MM.1S (cell line): ENCODE data around the gene TTC28.

Source experiments
- DNase-seq: peaks from one replicate; pipeline ENCODE4 v3.0.0-alpha.2; 2015
- H2AFZ ChIP-seq: fragments of 300-600 bp; sonication (generic); 2 replicates; pipeline ENCODE4 v1.6.0; 2016; ENCODE audit warnings: antibody characterized with exemption, low read length
- H3F3A ChIP-seq: fragments of 300-600 bp; sonication (generic); 2 replicates; pipeline ENCODE4 v1.6.1; 2016; ENCODE audit warnings: mild to moderate bottlenecking, antibody characterized with exemption, low read length, moderate library complexity, mixed read lengths; ENCODE audit not compliant: insufficient read depth
- H3K27ac ChIP-seq: fragments of 300-600 bp; sonication (generic); 2 replicates; pipeline ENCODE4 v1.5.1; 2016; ENCODE audit warnings: mild to moderate bottlenecking, low read length
- H3K27me3 ChIP-seq: fragments of 300-600 bp; sonication (generic); replicated peaks from 2 replicates; pipeline ENCODE4 v1.6.0; 2016; ENCODE audit warnings: low read length; ENCODE audit not compliant: insufficient read depth
- H3K36me3 ChIP-seq: fragments of 300-600 bp; sonication (generic); replicated peaks from 2 replicates; pipeline ENCODE4 v1.6.1; 2016; ENCODE audit warnings: mild to moderate bottlenecking, low read length, mixed read lengths; ENCODE audit not compliant: insufficient read depth
- H3K4me1 ChIP-seq: fragments of 300-600 bp; sonication (generic); 2 replicates; pipeline ENCODE4 v1.6.1; 2016; ENCODE audit warnings: low read length, mixed read lengths
- H3K4me2 ChIP-seq: fragments of 300-600 bp; sonication (generic); 2 replicates; pipeline ENCODE4 v1.6.0; 2016; ENCODE audit warnings: low read depth, low read length
- H3K4me3 ChIP-seq: fragments of 300-600 bp; sonication (generic); 2 replicates; pipeline ENCODE4 v1.5.1; 2016; ENCODE audit warnings: low read length, mixed read lengths
- H3K79me2 ChIP-seq: fragments of 300-600 bp; sonication (generic); 2 replicates; pipeline ENCODE4 v1.6.1; 2016; ENCODE audit warnings: mixed run types, low read length, mixed read lengths
- H3K9ac ChIP-seq: fragments of 300-600 bp; sonication (generic); 2 replicates; pipeline ENCODE4 v1.6.1; 2016; ENCODE audit warnings: low read length, mixed read lengths
- H3K9me2 ChIP-seq: fragments of 300-600 bp; sonication (generic); replicated peaks from 2 replicates; pipeline ENCODE4 v1.6.1; 2016; ENCODE audit warnings: mild to moderate bottlenecking, low read length, mixed read lengths; ENCODE audit not compliant: insufficient read depth
- H3K9me3 ChIP-seq: fragments of 300-600 bp; sonication (generic); replicated peaks from 2 replicates; pipeline ENCODE4 v1.6.1; 2016; ENCODE audit warnings: mild to moderate bottlenecking, low read length, mixed read lengths; ENCODE audit not compliant: insufficient read depth
- H4K20me1 ChIP-seq: fragments of 300-600 bp; sonication (generic); 2 replicates; pipeline ENCODE4 v1.6.1; 2016; ENCODE audit warnings: mild to moderate bottlenecking, low read length, moderate library complexity, mixed read lengths; ENCODE audit not compliant: insufficient read depth
- CTCF ChIP-seq: fragments of 300-600 bp; sonication (generic); IDR thresholded peaks from 2 replicates; pipeline ENCODE4 v1.5.1; 2016; ENCODE audit warnings: antibody characterized with exemption, low read length, mixed read lengths
- EZH2 ChIP-seq: fragments of 300-600 bp; sonication (generic); optimal IDR thresholded peaks from 2 replicates; pipeline ENCODE3; 2017; ENCODE audit warnings: low read depth, mild to moderate bottlenecking, antibody characterized with exemption, low read length, mixed read lengths
- EZH2phosphoT487 ChIP-seq: fragments of 300-600 bp; sonication (generic); IDR thresholded peaks from 2 replicates; pipeline ENCODE4 v1.6.1; 2018; ENCODE audit warnings: antibody characterized with exemption, low read length

TTC28 gene

GRCh38 chr22:28129319-28129962 is 550.2 kb downstream of the TTC28 start:
- no peak for DNase-seq
- no peak overlapping the region for H3K27ac ChIP-seq
- no peaks in the 10 kb centered on the region for H3K9me3 ChIP-seq
- no peaks in the 10 kb centered on the region for H3K9me2 ChIP-seq
- no peak for TF ChIP-seq EZH2phosphoT487
- no peak for TF ChIP-seq CTCF
- TF ChIP-seq EZH2: no peak
- H3K9ac ChIP-seq: no peak overlapping the region
- no peaks in the 10 kb centered on the region for H3K36me3 ChIP-seq
- H3F3A ChIP-seq: no peaks in the 10 kb centered on the region
- no peaks in the 10 kb centered on the region for H4K20me1 ChIP-seq
- H3K4me2 ChIP-seq: no peak overlapping the region
- no peaks in the 10 kb centered on the region for H3K4me1 ChIP-seq
- no peak overlapping the region for H3K4me3 ChIP-seq
- no peak overlapping the region for H2AFZ ChIP-seq
- no peaks in the 10 kb centered on the region for H3K79me2 ChIP-seq
- H3K27me3 ChIP-seq: no peaks in the 10 kb centered on the region

- H3K9me2 ChIP-seq: no peaks in the 10 kb centered on the region
Observed at GRCh38 chr22:28128827-28129226, 550.8 kb downstream of the TTC28 start.

GRCh38 chr22:28125799-28126198 is 553.8 kb downstream of the TTC28 start:
- Histone ChIP-seq H3K27ac (no peak overlapping the region), H2AFZ (no peak overlapping the region), H3K4me2 (no peak overlapping the region), H3K27me3 (no peaks in the 10 kb centered on the region), H3K9me3 (no peaks in the 10 kb centered on the region), H3F3A (no peaks in the 10 kb centered on the region), H4K20me1 (no peaks in the 10 kb centered on the region), H3K79me2 (no peaks in the 10 kb centered on the region), H3K4me3 (no peak overlapping the region), H3K9me2 (no peaks in the 10 kb centered on the region), H3K36me3 (no peaks in the 10 kb centered on the region), H3K9ac (no peak overlapping the region), H3K4me1 (no peaks in the 10 kb centered on the region)
- TF ChIP-seq EZH2 (no peak), CTCF (no peak), EZH2phosphoT487 (no peak)
- no peak for DNase-seq

More at GRCh38 chr22:28128827-28129226, 550.8 kb downstream of the TTC28 start:
- Histone ChIP-seq H3K4me3 (no peak overlapping the region), H2AFZ (no peak overlapping the region), H4K20me1 (no peaks in the 10 kb centered on the region), H3F3A (no peaks in the 10 kb centered on the region), H3K27ac (no peak overlapping the region), H3K4me2 (no peak overlapping the region), H3K27me3 (no peaks in the 10 kb centered on the region), H3K36me3 (no peaks in the 10 kb centered on the region), H3K4me1 (no peaks in the 10 kb centered on the region), H3K9me3 (no peaks in the 10 kb centered on the region), H3K9ac (no peak overlapping the region), H3K79me2 (no peaks in the 10 kb centered on the region)
- TF ChIP-seq CTCF: no peak
- no peak for TF ChIP-seq EZH2phosphoT487
- TF ChIP-seq EZH2: no peak
- no peak for DNase-seq
